Occipital lobe (tissue), 2 donors: ENCODE measurements around the gene PRPF40B. TPM values are rescaled to one million over a fixed set of nuclear protein-coding genes. Genes with fewer than 3 reads are reported as not detected.

Experiments used
- DNase-seq: peaks from one replicate; lab custom pipeline; 2025; lab: John Stamatoyannopoulos, UW
- total RNA-seq: library from RNA; depleted of rRNA; stranded (reverse); fragments of >200 nt; gene quantifications from one replicate; pipeline ENCODE4 v1.2.3, GENCODE V29; 2014

The PRPF40B gene
- total RNA-seq, 1 donor from 2014 or later: 15.0 TPM

DNA sequence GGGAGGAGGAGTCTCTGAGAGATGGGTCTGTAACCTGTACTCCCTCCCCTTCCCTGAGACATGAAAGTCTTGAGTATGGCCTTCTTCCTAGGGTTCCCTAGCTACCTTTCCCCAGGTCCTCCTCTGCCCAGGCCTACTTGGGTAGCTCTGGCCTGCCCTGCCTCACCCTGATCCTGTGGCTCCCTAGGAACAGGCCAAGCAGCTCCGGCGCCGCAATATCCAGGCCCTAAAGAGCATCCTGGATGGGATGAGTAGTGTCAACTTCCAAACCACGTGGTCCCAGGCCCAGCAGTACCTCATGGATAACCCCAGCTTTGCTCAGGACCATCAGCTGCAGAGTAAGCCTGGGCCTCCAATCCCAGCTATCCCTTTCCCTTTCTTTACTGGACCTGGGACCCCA lies 12.3 kb downstream of the PRPF40B start:
- no peak for DNase-seq

DNA sequence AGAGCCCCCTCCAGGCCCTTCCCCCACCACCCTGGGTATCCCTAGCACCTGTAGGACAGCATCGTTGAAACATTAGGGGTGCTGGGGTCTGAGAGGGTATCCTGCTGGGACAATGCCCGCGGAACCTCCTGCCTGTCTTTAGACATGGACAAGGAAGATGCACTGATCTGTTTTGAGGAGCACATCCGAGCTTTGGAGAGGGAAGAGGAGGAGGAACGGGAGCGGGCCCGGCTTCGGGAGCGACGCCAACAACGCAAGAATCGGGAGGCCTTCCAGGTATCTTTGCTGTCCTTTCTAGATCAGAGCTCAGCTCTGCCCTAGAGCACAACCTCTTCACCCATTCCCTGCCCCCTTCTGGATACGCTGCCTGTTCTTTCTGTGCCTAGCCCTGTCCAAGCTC lies 13.2 kb downstream of the PRPF40B start:
- DNase-seq: no peak

DNA sequence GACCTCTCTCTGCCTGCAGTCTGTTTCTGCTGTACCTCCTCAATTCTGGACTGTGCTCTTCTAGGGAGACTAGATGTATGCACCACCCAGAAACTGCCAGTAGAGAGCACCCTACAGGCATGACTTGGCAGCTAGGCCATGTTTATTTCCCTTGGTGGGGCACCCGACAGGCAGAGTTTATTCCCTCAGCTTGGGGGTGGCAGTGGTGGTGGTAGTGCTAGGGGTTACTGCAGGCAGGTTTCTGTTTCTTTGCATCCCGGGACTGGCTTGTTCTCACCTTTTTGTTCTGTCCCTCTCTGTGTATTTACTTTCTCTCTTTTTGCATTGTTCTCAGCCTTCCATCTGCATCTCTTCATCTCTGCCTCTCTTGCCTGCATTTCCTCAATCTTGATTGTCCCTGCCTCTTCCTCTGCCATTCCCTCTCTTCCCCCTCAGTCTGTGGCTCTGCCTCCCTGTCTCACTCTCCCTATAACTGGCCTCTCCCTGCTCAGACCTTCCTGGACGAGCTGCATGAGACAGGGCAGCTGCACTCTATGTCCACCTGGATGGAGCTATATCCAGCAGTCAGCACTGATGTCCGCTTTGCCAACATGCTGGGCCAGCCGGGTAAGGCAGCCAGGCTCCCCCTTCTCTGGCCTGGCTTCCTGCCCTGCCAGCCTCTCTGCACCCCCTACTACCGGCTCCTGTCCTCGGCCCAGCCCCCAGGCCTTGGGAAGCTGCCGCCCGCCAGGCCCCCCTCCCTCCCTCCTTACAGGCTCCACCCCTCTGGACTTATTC lies 13.8 kb downstream of the PRPF40B start:
- peak; percentile 57 for DNase-seq

DNA sequence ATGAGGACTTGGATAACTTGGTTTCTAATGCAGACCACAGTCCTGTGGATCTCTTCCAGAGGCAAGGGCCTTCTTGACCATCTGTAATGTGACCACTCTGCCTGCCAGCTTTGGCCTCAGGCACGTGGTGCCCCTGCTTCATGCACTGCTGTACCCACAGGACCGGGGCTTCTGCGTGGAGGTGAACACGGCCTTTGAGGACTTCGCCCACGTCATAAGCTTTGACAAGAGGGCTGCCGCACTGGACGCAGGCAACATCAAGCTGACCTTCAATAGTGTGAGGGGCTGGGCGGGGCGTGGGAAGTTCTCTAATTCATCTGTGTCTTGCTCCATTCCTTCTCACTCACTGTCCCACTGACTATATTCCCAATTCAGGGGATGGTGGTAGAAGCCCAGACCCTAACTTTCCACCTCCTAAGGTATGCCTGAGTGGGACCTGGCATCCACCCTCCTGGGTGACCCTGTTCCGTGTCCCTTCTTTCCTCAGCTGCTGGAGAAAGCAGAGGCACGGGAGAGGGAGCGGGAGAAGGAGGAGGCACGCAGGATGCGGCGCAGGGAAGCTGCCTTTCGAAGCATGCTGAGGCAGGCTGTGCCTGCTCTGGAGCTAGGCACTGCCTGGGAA lies 18.5 kb downstream of the PRPF40B start:
- no peak for DNase-seq

DNA sequence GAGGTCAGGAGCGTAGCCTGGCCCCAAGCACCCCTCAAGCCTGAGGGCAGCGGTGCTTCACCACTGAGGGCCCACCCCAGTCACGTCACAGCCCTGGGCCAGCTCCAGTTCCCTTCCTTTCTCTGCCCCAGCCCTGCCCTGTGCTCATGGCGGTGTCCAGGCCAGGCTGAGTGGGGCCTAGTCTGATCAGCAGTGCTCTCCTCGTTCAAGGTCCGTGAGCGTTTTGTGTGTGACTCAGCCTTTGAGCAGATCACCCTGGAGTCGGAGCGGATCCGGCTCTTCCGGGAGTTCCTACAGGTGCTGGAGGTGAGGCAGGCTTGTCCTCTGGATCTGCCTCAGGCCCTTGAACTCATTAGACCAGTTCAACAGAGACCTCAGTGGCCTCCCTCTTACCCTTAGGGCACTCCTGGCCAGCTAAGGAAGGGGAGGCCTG lies 19.0 kb downstream of the PRPF40B start:
- no peak for DNase-seq

DNA sequence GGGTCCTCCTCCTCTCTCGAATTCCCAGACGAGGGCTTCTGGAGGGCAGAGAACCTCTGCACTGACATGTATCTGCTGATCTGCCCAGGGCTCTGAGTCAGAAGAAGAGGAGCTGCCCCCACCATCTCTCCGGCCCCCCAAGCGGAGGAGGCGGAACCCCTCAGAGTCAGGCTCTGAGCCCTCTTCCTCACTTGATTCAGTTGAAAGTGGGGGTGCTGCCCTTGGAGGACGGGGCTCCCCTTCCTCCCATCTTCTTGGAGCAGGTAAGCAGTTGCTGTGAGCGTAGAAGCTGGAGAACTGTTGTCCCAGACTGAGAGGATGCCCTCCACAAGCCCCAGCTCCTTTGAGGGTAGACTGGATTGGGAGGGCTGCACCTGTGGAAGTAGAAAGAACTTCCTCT lies 19.8 kb downstream of the PRPF40B start:
- no peak for DNase-seq

DNA sequence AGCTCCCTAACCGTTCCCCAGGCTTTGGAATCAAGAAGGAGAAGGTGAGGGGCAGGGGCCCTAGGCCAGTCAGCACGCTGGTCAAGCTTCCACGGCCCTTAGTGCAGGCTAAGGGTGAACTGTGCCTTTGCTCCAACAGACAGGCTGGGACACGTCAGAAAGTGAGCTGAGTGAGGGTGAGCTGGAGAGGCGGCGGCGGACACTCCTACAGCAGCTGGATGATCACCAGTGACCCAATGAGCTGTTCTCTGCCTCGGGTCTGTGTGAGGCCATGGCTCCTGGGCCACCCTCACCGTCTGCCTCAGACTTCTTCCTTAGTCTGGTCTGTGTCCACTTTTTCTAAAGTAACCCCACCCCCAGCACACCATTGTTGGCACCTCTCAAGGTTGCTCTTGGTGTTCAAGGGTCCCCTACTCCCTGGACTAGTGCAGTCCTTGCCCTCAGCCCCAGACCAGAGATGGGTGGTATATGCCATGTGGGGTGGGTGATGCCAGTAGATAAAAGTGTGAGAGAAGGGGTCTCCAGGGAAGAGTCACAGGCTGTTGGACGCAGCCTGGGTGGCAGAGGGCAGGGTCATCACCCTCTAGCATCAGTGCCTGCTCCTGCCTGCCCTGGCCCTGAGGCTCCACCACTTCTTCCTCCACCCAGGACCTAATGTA lies 20.7 kb downstream of the PRPF40B start:
- DNase-seq: no peak

DNA sequence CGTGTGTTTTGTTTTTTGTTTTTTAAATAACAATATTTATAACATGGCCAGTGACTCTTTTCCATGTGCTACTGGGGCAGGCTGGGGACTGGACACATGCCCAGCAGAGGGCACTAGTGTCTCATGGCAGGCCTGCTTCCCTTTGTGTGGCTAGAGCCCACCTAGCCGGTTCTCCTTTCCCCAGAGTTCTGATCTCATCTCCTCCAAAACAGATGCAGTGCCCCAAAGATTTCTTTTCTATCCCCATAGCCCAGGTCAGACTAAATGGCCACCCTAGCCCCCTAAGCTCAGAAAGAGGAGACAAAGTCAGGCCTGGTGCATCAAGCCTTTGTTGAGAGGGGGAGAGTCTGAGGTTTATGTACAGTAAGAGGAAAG lies 21.2 kb downstream of the PRPF40B start:
- peak; percentile 49 for DNase-seq

DNA sequence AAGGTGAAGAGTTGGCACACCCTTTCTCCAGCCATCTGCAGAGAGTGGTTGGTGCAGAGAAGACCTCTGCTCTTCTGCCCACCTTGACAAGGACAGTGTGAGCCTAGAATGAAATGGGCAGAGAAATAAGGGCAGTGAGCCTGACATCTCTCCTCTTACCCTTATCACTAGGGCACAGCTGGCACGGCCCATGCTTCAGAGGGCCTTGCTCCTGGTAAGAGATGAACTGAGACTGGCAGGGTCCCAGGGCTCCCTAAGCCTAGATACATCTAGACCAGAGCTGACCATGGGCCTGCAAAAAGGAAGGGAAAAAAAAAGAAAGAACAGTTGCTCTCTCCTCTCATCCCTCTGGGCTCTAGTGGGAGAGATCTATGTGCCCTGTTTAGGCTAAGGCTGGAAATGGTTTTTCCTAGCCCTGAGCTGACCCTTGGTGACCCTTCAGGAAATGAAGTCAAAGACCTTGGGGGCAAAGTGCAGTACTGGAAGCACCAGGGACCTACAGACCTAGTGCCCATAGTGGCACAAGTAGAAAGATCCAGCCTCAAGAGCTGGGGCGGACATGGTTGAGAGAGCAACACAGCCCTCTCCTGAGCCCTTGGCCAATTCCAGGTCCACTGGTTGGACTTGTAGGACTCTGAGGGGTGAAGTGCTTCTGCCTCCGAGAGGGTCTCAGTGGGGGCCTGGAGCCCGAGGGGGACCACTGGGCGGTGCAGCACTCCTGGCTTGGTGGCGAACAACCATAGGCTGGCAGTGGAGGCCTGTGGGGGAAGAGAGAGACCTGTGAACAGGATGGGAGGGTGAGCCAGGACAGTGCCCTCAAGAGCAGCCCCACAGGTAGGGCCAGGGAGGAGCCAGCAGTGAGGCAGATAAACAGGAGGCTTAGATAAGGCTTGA lies 22.0 kb downstream of the PRPF40B start:
- no peak for DNase-seq

DNA sequence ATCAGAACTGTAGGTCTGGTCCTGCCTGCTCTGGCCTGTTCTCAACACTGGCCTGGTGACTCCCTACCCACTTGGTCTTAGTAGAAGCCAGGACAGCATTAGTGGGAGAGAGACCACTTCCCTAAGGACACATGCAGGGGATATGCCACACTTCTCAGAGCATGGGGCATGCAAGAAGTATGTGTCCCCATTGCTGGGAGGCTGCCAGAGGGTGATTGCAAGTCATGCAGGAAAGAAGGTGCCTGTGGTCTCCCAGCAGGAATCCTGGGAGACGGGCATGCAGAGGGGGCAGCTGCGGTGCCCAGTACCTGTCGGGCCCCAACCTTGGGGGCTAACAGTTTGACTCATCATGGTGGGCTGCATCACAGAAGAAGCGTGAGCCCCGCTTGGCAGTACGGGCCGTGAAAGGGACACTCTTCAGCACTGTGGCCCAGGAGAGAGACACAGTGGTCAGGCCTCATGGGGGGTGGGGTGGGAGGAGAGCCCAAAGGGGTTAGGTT lies 23.0 kb downstream of the PRPF40B start:
- no peak for DNase-seq

DNA sequence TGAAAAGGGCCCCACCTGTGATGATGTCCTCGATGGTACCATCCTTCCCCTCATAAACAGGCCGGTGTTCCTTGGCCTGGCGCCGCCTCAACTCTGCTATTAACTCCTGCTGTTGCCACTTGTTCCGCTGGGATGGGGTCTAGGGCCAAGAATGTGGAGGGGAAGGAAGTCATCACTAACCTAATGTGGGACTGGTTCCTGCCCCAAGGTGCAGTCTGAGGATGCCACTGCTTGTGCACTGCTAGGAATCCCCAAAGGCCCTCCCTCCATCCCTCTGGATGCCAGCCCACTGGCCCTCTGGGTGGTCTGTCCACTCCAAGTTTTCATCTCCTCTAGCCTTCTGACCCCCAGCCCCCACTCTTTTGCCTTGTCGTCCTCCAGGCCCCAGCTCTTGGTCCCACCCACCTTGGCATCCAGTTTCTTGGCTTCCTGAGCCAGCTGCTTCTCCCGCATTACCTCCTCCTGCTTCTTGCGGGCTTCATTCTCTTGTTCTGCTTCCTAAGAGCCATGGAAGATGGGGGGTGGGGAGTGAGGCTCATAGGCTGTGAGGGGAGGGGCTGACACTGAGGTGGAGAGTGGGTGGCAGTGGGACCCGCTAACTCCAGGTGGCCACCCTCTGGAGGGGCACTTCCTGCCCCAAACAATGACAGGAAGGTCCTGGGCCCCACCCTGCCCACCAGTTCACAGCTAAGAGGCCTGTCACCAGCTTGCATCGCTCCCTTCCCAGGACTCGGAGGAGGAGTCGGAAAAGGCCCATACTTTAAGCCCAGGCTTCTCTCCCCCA lies 23.7 kb downstream of the PRPF40B start:
- no peak for DNase-seq

DNA sequence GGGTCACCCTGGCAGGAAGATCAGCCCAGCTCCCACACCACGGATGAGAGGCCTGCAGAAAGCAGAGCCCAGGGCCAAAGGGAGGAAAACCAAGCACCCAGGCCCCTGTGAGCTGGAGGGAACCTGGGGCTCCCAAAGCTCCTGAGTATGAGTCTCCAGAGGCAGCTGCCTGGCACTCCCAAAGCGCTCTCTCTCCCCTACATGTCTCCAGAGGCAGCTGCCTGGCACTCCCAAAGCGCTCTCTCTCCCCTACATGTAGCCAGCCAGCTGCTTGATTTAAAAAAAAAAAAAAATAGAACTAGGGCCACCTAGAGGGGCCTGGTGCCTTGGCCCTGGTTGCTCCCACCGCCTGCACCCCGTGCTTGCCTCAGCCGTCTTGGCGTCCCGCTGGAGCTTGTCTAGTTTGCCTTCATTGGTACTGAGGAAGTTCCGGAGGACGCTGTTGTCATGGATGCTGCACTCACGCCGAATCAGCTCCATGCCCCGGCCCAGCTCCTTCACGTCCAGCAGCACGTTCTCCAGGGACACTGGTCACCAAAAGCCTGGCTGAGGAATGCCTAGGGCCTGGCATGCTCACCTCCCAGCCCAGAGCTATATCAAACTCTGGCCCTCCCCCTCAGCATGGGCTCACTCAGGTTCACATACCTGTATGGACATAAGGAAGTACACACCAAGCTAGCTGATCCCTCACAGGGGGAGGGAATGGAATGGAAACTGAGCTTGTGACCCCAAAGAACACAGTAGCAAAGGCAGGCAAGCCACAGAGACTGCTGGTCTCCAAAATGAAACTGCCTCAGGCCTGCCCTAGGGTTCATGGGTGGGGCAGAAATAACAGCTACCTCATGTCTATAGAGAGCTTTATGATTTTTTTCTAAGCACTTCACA lies 24.7 kb downstream of the PRPF40B start:
- DNase-seq: no peak

DNA sequence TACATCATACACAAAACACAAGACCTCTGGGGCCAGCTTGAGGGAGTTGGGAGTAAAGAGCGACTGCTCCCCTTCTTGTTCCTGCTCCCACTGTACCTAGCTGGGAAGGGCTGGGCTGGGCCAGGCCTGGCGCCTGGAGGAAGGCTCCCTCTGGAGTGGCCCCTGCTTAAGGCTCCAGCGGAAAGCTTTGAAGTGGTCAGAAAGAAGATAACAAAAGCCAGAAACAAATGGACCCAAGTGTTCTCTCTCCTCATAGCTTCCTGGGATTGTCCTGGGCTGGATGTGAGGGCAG lies 25.3 kb downstream of the PRPF40B start:
- no peak for DNase-seq

DNA sequence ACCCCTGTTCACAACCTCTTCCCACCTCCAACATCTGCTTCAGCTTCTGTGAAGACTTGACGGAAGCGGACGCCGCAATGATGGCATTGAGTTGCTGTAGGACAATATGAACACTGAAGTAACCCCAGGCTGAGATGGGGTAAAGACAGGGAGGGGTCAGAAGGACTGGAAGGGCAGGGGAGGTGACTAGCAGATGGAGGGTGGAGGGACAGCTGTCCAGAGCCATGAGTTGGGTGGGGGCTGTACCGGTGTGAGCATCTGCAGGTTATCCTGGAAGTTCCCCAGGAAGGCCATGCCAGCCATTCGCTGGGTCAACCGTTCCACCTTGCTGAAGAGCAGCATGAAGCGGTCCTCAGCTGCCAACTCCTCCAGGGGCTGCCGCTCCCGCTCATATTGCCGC lies 26.1 kb downstream of the PRPF40B start:
- no peak for DNase-seq

DNA sequence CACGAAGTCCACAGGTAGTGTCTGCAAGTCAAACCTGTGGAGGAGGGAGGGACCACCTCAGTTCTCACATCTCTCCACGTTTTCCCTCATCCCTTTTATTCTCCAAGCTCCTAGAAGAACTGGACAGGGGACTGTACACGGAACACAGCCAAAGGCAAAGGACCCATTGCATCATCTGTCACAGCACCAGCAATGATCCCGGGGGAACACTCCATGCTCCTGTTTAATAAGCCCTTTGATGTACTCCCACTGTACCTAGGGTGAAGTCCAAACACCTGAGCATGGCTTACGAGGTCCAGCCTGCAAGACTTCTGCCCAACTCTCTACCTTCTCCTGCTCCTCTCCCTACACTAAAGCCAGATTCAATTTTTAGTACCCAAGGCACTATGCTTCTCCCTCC lies 26.5 kb downstream of the PRPF40B start:
- DNase-seq: no peak

DNA sequence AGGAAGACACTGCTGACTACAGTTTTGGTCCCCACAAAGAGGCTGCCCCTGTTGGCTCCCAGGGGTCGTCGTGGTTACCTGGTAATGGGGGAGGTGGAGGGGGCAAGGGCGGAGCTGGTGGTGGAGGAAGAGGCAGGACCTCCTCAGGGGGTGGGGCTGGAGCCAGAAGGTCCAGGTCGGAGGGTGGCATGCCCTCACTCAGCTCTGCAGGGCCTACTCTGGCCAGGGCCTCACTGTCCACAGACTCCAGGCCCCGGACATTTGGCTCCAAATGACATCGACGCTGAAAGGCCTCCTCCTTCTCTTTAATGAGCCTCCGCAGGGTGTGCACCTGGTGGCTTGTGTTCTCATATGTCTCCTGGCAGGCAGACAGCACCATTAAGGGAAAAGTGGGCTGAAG lies 28.5 kb downstream of the PRPF40B start:
- DNase-seq: no peak

DNA sequence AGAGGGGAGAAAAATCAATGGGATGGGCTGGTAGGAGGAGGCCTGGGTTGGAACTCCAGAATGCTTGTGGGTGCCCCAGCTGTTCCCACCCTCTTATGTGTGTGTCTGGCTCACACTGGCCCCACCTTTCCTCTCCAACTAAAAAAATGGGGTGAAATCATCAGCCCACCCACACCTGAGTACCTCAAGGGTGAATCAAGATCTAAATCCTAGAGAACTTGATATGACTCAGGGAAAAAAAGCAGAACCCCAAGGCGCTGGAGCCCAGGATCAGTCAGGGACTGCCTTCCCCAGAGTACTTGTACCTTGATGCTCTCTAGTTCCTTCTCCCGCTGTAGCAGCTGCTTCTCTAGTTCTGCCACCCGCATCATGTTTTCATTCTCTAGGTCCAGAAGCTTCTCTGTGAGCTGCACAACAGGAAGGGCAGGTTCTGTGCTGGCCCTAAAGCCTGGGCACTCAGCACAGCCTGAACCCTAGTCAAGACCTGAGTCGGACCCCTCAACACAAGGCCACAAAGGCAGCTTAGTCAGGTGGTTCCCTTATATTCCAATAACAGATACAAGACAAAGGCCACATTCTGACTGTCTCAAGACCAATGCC lies 29.7 kb downstream of the PRPF40B start:
- no peak for DNase-seq

DNA sequence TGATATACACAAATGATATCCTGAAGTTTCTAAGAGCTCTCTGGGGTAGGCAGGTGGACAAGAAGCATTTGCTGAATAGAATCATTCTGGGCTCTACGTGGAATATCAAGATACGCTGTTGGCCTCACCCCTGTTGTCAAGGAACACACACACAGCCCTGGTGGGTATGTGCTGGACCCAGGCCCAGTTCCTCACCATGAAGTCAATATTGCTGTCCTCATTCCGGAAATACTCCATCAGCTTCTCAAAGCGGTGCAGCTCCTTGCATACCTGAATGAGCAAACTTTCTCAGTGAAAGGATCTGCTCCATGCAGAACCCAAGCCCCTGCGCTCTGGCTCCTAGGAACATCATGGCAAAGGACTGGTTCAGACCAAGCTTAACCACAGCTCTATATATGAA lies 31.4 kb downstream of the PRPF40B start:
- DNase-seq: no peak

DNA sequence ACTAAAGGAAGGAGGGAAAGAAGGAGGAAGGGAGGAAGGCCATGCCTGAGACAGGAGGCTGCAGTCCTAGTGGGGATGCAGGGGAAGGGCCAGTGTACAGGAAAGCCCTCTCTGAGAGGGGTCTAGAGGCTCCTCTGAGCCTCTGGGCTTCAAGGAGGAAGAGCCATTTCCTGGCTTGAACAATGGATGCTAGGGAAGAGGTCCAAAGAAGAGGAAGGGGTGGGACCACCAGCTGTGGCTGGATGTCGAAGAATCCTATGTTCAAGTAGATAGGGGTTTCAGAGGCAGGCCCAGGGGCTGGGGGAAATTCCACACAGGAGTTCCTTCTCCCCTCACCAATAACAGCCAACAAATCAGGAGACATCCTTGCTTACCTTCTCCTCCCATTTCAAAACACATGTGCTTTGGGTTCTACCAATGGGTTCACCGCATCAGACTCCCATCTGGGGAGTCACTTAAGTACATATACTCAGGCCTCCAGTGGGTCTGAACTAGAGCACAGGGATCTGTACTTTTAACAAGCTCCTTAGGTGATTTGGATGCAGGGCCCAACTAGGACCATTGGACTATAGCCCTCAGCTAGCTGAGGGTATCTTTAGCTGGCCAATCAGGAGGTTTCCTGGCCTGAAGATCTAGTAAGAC lies 32.4 kb downstream of the PRPF40B start:
- DNase-seq: no peak
